Fibroblast of lung (primary cell): ENCODE results near the gene ATXN1. TPM values are rescaled to one million over a fixed set of nuclear protein-coding genes. Genes with fewer than 3 reads are reported as not detected.
A peak's percentile ranks its signal among the peaks of the same experiment; 100 is the strongest.

Experiments
- DNase-seq, 2 donors: peaks; one replicate each; pipeline versions ENCODE4 v3.0.0 to v3.0.0-alpha.2; 2010; ENCODE audit warnings: low read depth in 2 of 2
- H2AFZ ChIP-seq: 2 replicates; pipeline ENCODE4 v1.5.1; 2012; ENCODE audit warnings: low read length, control low read depth, inconsistent platforms
- H3K27ac ChIP-seq: 2 replicates; pipeline ENCODE4 v1.5.1; 2011; ENCODE audit warnings: low read length, control low read depth; ENCODE audit not compliant: insufficient read depth
- H3K27me3 ChIP-seq: 2 replicates; pipeline ENCODE4 v1.5.1; 2011; ENCODE audit warnings: mild to moderate bottlenecking, low read length; ENCODE audit not compliant: control insufficient read depth, insufficient read depth
- H3K36me3 ChIP-seq: 2 replicates; pipeline ENCODE4 v1.5.1; 2011; ENCODE audit warnings: low read length; ENCODE audit not compliant: control insufficient read depth, insufficient read depth
- H3K4me1 ChIP-seq: 2 replicates; pipeline ENCODE4 v1.5.1; 2011; ENCODE audit warnings: low read length; ENCODE audit not compliant: control insufficient read depth, insufficient read depth; ENCODE audit errors: extremely low read depth
- H3K4me2 ChIP-seq: 2 replicates; pipeline ENCODE4 v1.5.1; 2011; ENCODE audit warnings: low read length, control low read depth; ENCODE audit not compliant: insufficient read depth; ENCODE audit errors: extremely low read depth
- H3K4me3 ChIP-seq, 4 experiments: fragments of 200-600 bp in 1 of 4; sonication (generic) in 1 of 4; replicated peaks in 1 of 4; 2 replicates each; pipeline ENCODE4 v1.5.1; 2011 to 2016; ENCODE audit warnings: low read length in 4 of 4, low read depth in 3 of 4, mild to moderate bottlenecking in 3 of 4, control low read depth in 2 of 4, inconsistent platforms in 1 of 4, mixed read lengths in 1 of 4; ENCODE audit not compliant: insufficient read depth in 1 of 4; ENCODE audit errors: control extremely low read depth in 1 of 4
- H3K79me2 ChIP-seq: 2 replicates; pipeline ENCODE4 v1.5.1; 2012; ENCODE audit warnings: mild to moderate bottlenecking, low read length, inconsistent platforms; ENCODE audit not compliant: control insufficient read depth, insufficient read depth
- H3K9ac ChIP-seq: 2 replicates; pipeline ENCODE4 v1.5.1; 2011; ENCODE audit warnings: mild to moderate bottlenecking, low read length, control low read depth; ENCODE audit not compliant: insufficient read depth
- H3K9me3 ChIP-seq: 2 replicates; pipeline ENCODE4 v1.5.1; 2012; ENCODE audit warnings: low read depth, low read length; ENCODE audit not compliant: control insufficient read depth, insufficient read depth
- H4K20me1 ChIP-seq: 2 replicates; pipeline ENCODE4 v1.5.1; 2011; ENCODE audit warnings: low read length; ENCODE audit not compliant: control insufficient read depth, insufficient read depth; ENCODE audit errors: extremely low read depth
- CTCF ChIP-seq, 2 donors: IDR thresholded peaks in 1 of 2; conservative IDR thresholded peaks in 1 of 2; 1 replicate in 1 of 2; 2 replicates in 1 of 2; pipeline ENCODE4 v1.5.1; 2011 to 2012; ENCODE audit warnings: low read length in 2 of 2, control low read depth in 1 of 2, inconsistent platforms in 1 of 2, low read depth in 1 of 2, mild to moderate bottlenecking in 1 of 2
- EZH2 ChIP-seq: IDR thresholded peaks from 2 replicates; pipeline ENCODE4 v1.5.1; 2012; ENCODE audit warnings: low read length, control low read depth, mild to moderate bottlenecking; ENCODE audit errors: missing control alignments
- polyA plus RNA-seq, 2 donors: library from polyadenylated mRNA; depleted of rRNA in 1 of 2; stranded (reverse) in 1 of 2; unstranded in 1 of 2; fragments of >200 nt; gene quantifications; 2 replicates each; pipeline ENCODE4 v1.2.1, GENCODE V29; 2011 to 2012; ENCODE audit warnings: missing spikeins in 1 of 2
- total RNA-seq: library from RNA; depleted of rRNA; stranded (reverse); fragments of >200 nt; gene quantifications from 2 replicates; pipeline ENCODE4 v1.2.1, GENCODE V29; 2014

ATXN1 gene
- total and polyA plus RNA-seq, 2 donors (not counting 1 experiment from before 2014, with no cell fraction given): 15.8 to 40.5 TPM

GRCh38 chr6:16413399-16413798 is 347.9 kb downstream of the ATXN1 start:
- H3K79me2 ChIP-seq: no peaks in the 10 kb centered on the region
- H3K27ac ChIP-seq: peak overlapping the region; percentile 64
- peak overlapping the region; percentile 26 to 38 (median 30) for H3K4me3 ChIP-seq
- H3K4me1 ChIP-seq: peaks cover 4% of the 10 kb centered on the region
- DNase-seq: no peak
- no peak overlapping the region for H2AFZ ChIP-seq
- no peak overlapping the region for H3K9ac ChIP-seq
- no peaks in the 10 kb centered on the region for H4K20me1 ChIP-seq
- peak overlapping the region; percentile 89 for H3K4me2 ChIP-seq
- no peaks in the 10 kb centered on the region for H3K36me3 ChIP-seq
- no peak for TF ChIP-seq CTCF (conservative IDR thresholded peaks at IDR 0.05 in 1 of 2, IDR thresholded peaks at IDR 0.05 in 1 of 2; ENCODE audit: low read depth in 1 of 2, low read length in 2 of 2)
- no peak for TF ChIP-seq EZH2
- H3K27me3 ChIP-seq: no peaks in the 10 kb centered on the region
- H3K9me3 ChIP-seq: no peaks in the 10 kb centered on the region

- Histone ChIP-seq H4K20me1 (no peaks in the 10 kb centered on the region), H3K4me3 (peak overlapping the region in 3 of 4 experiments; percentile 20 to 38 (median 32)), H2AFZ (no peak overlapping the region), H3K9ac (no peak overlapping the region), H3K36me3 (no peaks in the 10 kb centered on the region), H3K79me2 (no peaks in the 10 kb centered on the region), H3K9me3 (no peaks in the 10 kb centered on the region), H3K27me3 (no peaks in the 10 kb centered on the region), H3K27ac (peak overlapping the region; percentile 64), H3K4me1 (peaks cover 4% of the 10 kb centered on the region), H3K4me2 (peak overlapping the region; percentile 89)
- no peak for TF ChIP-seq EZH2
- no peak for TF ChIP-seq CTCF (conservative IDR thresholded peaks at IDR 0.05 in 1 of 2, IDR thresholded peaks at IDR 0.05 in 1 of 2; ENCODE audit: low read depth in 1 of 2, low read length in 2 of 2)
- DNase-seq: no peak
These were observed 348.3 kb downstream of the ATXN1 start for GRCh38 chr6:16412982-16413381.

- no peaks in the 10 kb centered on the region for H4K20me1 ChIP-seq
- no peaks in the 10 kb centered on the region for H3K36me3 ChIP-seq
- H3K27ac ChIP-seq: no peak overlapping the region
- H2AFZ ChIP-seq: no peak overlapping the region
- peaks cover 4% of the 10 kb centered on the region for H3K4me1 ChIP-seq
- H3K9ac ChIP-seq: no peak overlapping the region
- no peaks in the 10 kb centered on the region for H3K79me2 ChIP-seq
- no peak for DNase-seq
- TF ChIP-seq EZH2 (no peak), CTCF (conservative IDR thresholded peaks at IDR 0.05 in 1 of 2, IDR thresholded peaks at IDR 0.05 in 1 of 2; ENCODE audit: low read depth in 1 of 2, low read length in 2 of 2) (no peak)
- H3K4me3 ChIP-seq: no peak overlapping the region
- no peaks in the 10 kb centered on the region for H3K9me3 ChIP-seq
- no peak overlapping the region for H3K4me2 ChIP-seq
- H3K27me3 ChIP-seq: no peaks in the 10 kb centered on the region
These were observed 349.1 kb downstream of the ATXN1 start for GRCh38 chr6:16412171-16412570.
